Astrocyte (in vitro differentiated cells and primary cell): Measurements from ENCODE around the gene EPS8. TPM values are rescaled to one million over a fixed set of nuclear protein-coding genes. Genes with fewer than 3 reads are reported as not detected.

Experiments used
- DNase-seq: peaks from one replicate; pipeline ENCODE4 v3.0.0-alpha.2; 2010; ENCODE audit warnings: low read depth
- FAIRE-seq: peaks from 2 replicates; lab custom pipeline; 2011; peaks lifted over from hg19 to GRCh38; lab: Jason Lieb, UNC
- H2AFZ ChIP-seq: 2 replicates; pipeline ENCODE4 v1.6.0; 2012; ENCODE audit warnings: low read depth, low read length, inconsistent platforms
- H3K27ac ChIP-seq: 2 replicates; pipeline ENCODE4 v1.5.1; 2011; ENCODE audit warnings: low read depth, low read length, inconsistent platforms
- H3K27me3 ChIP-seq: 2 replicates; pipeline ENCODE4 v1.6.0; 2011; ENCODE audit warnings: low read length, inconsistent platforms; ENCODE audit not compliant: insufficient read depth
- H3K36me3 ChIP-seq: 2 replicates; pipeline ENCODE4 v1.5.1; 2011; ENCODE audit warnings: low read length, inconsistent platforms; ENCODE audit not compliant: insufficient read depth
- H3K4me1 ChIP-seq: 2 replicates; pipeline ENCODE4 v1.5.1; 2011; ENCODE audit warnings: low read length, inconsistent platforms; ENCODE audit not compliant: insufficient read depth
- H3K4me2 ChIP-seq: 2 replicates; pipeline ENCODE4 v1.6.0; 2012; ENCODE audit warnings: low read length, inconsistent platforms
- H3K4me3 ChIP-seq: 2 replicates; pipeline ENCODE4 v1.5.1; 2011; ENCODE audit warnings: low read depth, mild to moderate bottlenecking, low read length, inconsistent platforms; ENCODE audit not compliant: insufficient read depth
- H3K79me2 ChIP-seq: 2 replicates; pipeline ENCODE4 v1.6.0; 2012; ENCODE audit warnings: mild to moderate bottlenecking, low read length, inconsistent platforms; ENCODE audit not compliant: insufficient read depth
- H3K9ac ChIP-seq: 2 replicates; pipeline ENCODE4 v1.6.0; 2012; ENCODE audit warnings: mild to moderate bottlenecking, low read length, inconsistent platforms
- H3K9me3 ChIP-seq: 2 replicates; pipeline ENCODE4 v1.5.1; 2012; ENCODE audit warnings: low read depth, mild to moderate bottlenecking, low read length, inconsistent platforms; ENCODE audit not compliant: insufficient read depth
- H4K20me1 ChIP-seq: 2 replicates; pipeline ENCODE4 v1.6.0; 2012; ENCODE audit warnings: low read length, inconsistent platforms; ENCODE audit not compliant: insufficient read depth
- H3K27ac Mint-ChIP-seq: one replicate; pipeline ENCODE4 v1.8.0; 2021; ENCODE audit warnings: mild to moderate bottlenecking, mixed read lengths; ENCODE audit not compliant: unreplicated experiment
- H3K27me3 Mint-ChIP-seq: one replicate; pipeline ENCODE4 v1.8.0; 2021; ENCODE audit warnings: low read depth, mixed read lengths; ENCODE audit not compliant: unreplicated experiment
- H3K36me3 Mint-ChIP-seq: one replicate; pipeline ENCODE4 v1.8.0; 2021; ENCODE audit warnings: low read depth, mixed read lengths; ENCODE audit not compliant: unreplicated experiment
- H3K4me1 Mint-ChIP-seq: one replicate; pipeline ENCODE4 v1.8.0; 2021; ENCODE audit warnings: low read depth, mixed read lengths; ENCODE audit not compliant: unreplicated experiment
- H3K4me3 Mint-ChIP-seq: one replicate; pipeline ENCODE4 v1.8.0; 2021; ENCODE audit warnings: mild to moderate bottlenecking, moderate library complexity, mixed read lengths; ENCODE audit not compliant: unreplicated experiment
- H3K9me3 Mint-ChIP-seq: one replicate; pipeline ENCODE4 v1.8.0; 2021; ENCODE audit warnings: mild to moderate bottlenecking, mixed read lengths; ENCODE audit not compliant: unreplicated experiment
- EZH2 ChIP-seq: IDR thresholded peaks from 2 replicates; pipeline ENCODE4 v1.6.1; 2012; ENCODE audit warnings: mild to moderate bottlenecking, low read length, inconsistent platforms; ENCODE audit not compliant: insufficient read depth
- total RNA-seq: library from RNA; stranded (reverse); gene quantifications from 2 replicates; pipeline ENCODE4 v1.2.1, GENCODE V29; 2021
- TF ChIP-seq, protein P1 (sequence below): IDR thresholded peaks from 2 replicates; pipeline ENCODE4 v1.5.1; 2011; ENCODE audit warnings: low read depth, mild to moderate bottlenecking, inconsistent platforms, low read length, moderate library complexity; ENCODE audit not compliant: insufficient read depth

The EPS8 gene
- total RNA-seq, 1 donor from 2014 or later: 31.8 TPM

DNA sequence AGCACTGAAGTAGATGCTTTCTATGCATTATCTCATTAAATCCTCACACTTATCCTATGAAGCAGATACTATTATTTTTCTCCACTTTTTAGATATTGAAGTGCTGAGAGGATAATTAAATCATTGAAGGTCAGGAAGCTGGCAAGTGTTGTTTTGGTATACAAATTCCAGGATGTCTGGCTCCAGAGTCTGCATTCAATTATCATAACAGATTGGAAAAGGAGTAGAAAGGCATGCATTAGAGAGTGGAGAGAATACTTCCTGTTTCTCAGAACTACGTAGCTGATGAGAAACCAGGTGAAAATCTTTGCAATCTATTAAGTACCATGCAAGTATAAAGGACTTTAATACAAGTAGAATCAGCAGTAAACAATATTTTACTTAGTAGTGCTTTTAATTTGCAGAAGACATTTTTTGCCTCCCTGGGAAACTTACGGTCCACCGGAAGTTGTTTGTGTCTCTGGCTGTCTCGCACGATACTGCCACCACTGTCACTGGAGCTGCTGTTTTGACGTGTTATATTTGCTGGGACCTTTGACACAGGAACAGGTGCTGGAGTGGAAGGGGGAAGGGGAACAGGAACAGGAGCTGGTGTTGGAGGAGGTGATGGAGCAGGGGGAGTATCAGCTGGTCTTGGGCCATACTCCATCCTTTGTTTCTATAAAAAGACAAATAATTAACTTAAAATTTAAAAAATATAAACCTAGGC lies 158.0 kb downstream of the EPS8 start:
- no peak overlapping the region for H3K27ac Mint-ChIP-seq
- H3K9me3 Mint-ChIP-seq: no peaks in the 10 kb centered on the region
- peaks cover 60% of the 10 kb centered on the region for H3K4me1 ChIP-seq
- H3K9me3 ChIP-seq: no peaks in the 10 kb centered on the region
- no peaks in the 10 kb centered on the region for H4K20me1 ChIP-seq
- no peaks in the 10 kb centered on the region for H3K27me3 Mint-ChIP-seq
- H3K79me2 ChIP-seq: peaks cover 7% of the 10 kb centered on the region
- peaks cover 62% of the 10 kb centered on the region for H3K4me1 Mint-ChIP-seq
- H3K9ac ChIP-seq: peak overlapping the region; percentile 85
- peak overlapping the region; percentile 97 for H3K27ac ChIP-seq
- FAIRE-seq (peak; percentile 45), DNase-seq (no peak)
- no peak overlapping the region for H2AFZ ChIP-seq
- no peak for TF ChIP-seq EZH2
- TF ChIP-seq, protein P1, sequence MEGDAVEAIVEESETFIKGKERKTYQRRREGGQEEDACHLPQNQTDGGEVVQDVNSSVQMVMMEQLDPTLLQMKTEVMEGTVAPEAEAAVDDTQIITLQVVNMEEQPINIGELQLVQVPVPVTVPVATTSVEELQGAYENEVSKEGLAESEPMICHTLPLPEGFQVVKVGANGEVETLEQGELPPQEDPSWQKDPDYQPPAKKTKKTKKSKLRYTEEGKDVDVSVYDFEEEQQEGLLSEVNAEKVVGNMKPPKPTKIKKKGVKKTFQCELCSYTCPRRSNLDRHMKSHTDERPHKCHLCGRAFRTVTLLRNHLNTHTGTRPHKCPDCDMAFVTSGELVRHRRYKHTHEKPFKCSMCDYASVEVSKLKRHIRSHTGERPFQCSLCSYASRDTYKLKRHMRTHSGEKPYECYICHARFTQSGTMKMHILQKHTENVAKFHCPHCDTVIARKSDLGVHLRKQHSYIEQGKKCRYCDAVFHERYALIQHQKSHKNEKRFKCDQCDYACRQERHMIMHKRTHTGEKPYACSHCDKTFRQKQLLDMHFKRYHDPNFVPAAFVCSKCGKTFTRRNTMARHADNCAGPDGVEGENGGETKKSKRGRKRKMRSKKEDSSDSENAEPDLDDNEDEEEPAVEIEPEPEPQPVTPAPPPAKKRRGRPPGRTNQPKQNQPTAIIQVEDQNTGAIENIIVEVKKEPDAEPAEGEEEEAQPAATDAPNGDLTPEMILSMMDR: no peak
- H3K4me3 Mint-ChIP-seq: no peak overlapping the region
- H3K36me3 Mint-ChIP-seq: peaks cover 6% of the 10 kb centered on the region
- peaks cover 11% of the 10 kb centered on the region for H3K36me3 ChIP-seq
- H3K27me3 ChIP-seq: no peaks in the 10 kb centered on the region
- H3K4me3 ChIP-seq: no peak overlapping the region
- peak overlapping the region; percentile 76 for H3K4me2 ChIP-seq

DNA sequence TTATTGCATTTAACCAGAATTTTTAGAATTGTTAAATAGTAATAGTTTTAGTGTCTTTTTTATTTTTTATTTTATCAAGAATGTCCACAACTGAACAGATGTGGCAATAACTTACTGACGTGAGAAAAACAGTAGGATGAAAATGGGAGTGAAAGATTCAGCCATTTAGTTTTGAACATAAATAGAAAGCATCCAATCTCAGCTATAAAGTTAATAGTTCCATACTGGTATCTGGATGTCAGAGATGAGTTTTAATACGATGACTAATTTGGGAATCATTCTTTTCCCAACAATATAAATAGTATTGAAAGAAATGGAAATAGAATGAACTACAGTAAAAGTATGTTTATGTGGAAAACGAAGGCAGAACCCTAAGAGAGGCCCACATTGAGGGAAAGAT lies 159.4 kb downstream of the EPS8 start:
- peaks cover 6% of the 10 kb centered on the region for H3K36me3 Mint-ChIP-seq

More for the DNA sequence above, 159.4 kb downstream of the EPS8 start:
- Histone ChIP-seq H3K9me3 (no peaks in the 10 kb centered on the region), H3K27me3 (no peaks in the 10 kb centered on the region), H3K4me1 (peaks cover 57% of the 10 kb centered on the region), H4K20me1 (no peaks in the 10 kb centered on the region), H3K27ac (peak overlapping the region; percentile 97), H3K4me2 (peak overlapping the region; percentile 76), H3K79me2 (peaks cover 7% of the 10 kb centered on the region), H3K9ac (peak overlapping the region; percentile 85), H3K36me3 (peaks cover 9% of the 10 kb centered on the region), H3K4me3 (no peak overlapping the region), H2AFZ (no peak overlapping the region)
- H3K27ac Mint-ChIP-seq: peak overlapping the region; percentile 100
- DNase-seq (peak; percentile 45), FAIRE-seq (no peak)
- no peak for TF ChIP-seq EZH2
- TF ChIP-seq, protein P1: no peak
- no peaks in the 10 kb centered on the region for H3K27me3 Mint-ChIP-seq
- H3K4me1 Mint-ChIP-seq: peaks cover 55% of the 10 kb centered on the region
- H3K9me3 Mint-ChIP-seq: no peaks in the 10 kb centered on the region
- H3K4me3 Mint-ChIP-seq: no peak overlapping the region
